Measurements from ENCODE around the gene PRKAR1B.

The PRKAR1B gene

GRCh38 chr7:601595-602340 is 125.3 kb downstream of the PRKAR1B start:
- TF ChIP-seq, protein P1, sequence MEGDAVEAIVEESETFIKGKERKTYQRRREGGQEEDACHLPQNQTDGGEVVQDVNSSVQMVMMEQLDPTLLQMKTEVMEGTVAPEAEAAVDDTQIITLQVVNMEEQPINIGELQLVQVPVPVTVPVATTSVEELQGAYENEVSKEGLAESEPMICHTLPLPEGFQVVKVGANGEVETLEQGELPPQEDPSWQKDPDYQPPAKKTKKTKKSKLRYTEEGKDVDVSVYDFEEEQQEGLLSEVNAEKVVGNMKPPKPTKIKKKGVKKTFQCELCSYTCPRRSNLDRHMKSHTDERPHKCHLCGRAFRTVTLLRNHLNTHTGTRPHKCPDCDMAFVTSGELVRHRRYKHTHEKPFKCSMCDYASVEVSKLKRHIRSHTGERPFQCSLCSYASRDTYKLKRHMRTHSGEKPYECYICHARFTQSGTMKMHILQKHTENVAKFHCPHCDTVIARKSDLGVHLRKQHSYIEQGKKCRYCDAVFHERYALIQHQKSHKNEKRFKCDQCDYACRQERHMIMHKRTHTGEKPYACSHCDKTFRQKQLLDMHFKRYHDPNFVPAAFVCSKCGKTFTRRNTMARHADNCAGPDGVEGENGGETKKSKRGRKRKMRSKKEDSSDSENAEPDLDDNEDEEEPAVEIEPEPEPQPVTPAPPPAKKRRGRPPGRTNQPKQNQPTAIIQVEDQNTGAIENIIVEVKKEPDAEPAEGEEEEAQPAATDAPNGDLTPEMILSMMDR (IDR thresholded peaks at IDR 0.05; ENCODE audit: insufficient read depth, low read depth, low read length, missing control alignments): no peak
- H3K4me3 ChIP-seq (ENCODE audit: low read length): no peak overlapping the region
- no peak for DNase-seq (ENCODE audit: low read depth)

- no peak for DNase-seq (ENCODE audit: low read depth)
- no peak overlapping the region for H3K4me3 ChIP-seq (ENCODE audit: low read length)
- TF ChIP-seq, protein P1 (IDR thresholded peaks at IDR 0.05; ENCODE audit: insufficient read depth, low read depth, low read length, missing control alignments): no peak
Measured at GRCh38 chr7:601036-601594, 126.0 kb downstream of the PRKAR1B start.

DNA sequence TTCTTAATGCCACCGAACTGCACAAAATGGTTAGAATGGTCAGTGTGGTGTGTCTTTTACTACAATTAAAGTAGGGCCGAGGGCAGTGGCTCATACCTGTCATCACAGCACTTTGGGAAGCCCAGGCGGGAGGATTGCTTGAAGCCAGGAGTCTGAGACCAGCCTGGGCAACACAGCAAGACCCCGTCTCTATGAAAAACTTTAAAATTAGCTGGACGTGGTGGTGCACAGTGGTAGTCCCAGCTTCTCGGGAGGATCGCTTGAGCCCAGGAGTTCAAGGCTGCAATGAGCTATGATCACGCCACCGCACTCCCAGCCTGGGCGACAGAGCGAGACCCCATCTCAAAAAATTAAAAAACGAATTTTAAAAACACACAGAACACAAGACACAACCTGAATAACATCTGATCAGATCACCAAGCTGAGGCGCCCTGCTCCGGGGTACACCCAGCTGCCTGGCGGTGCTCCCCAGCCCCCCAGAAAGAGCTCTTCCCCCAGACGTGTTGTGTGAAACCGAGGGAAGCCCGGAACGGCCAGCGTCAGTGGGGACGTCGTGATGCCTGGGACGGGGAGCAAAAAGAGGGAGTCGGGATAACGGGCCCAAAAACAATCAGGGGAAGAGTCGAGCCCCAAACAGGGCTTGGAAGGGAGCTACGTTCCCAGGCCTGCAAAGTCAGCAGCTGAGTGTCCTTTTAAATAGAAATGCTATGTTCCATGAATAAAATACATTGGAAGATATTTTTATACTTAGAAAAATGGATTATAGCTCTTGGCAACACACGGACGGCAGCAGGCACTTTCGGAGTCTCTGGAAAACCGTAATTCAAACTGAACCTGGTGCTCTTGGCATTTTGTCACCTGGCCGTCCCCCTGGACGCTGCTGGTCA is 126.7 kb downstream of the PRKAR1B start:
- no peak overlapping the region for H3K4me3 ChIP-seq (ENCODE audit: low read length)
- no peak for DNase-seq (ENCODE audit: low read depth)
- TF ChIP-seq, protein P1 (IDR thresholded peaks at IDR 0.05; ENCODE audit: insufficient read depth, low read depth, low read length, missing control alignments): no peak

GRCh38 chr7:598899-599298 is 128.2 kb downstream of the PRKAR1B start:
- no peak overlapping the region for H3K4me3 ChIP-seq (ENCODE audit: low read length)
- no peak for DNase-seq (ENCODE audit: low read depth)
- TF ChIP-seq, protein P1 (IDR thresholded peaks at IDR 0.05; ENCODE audit: insufficient read depth, low read depth, low read length, missing control alignments): no peak

- TF ChIP-seq, protein P1 (IDR thresholded peaks at IDR 0.05; ENCODE audit: insufficient read depth, low read depth, low read length, missing control alignments): no peak
- no peak overlapping the region for H3K4me3 ChIP-seq (ENCODE audit: low read length)
- no peak for DNase-seq (ENCODE audit: low read depth)
Measured at GRCh38 chr7:597348-598178, 129.5 kb downstream of the PRKAR1B start.

DNA sequence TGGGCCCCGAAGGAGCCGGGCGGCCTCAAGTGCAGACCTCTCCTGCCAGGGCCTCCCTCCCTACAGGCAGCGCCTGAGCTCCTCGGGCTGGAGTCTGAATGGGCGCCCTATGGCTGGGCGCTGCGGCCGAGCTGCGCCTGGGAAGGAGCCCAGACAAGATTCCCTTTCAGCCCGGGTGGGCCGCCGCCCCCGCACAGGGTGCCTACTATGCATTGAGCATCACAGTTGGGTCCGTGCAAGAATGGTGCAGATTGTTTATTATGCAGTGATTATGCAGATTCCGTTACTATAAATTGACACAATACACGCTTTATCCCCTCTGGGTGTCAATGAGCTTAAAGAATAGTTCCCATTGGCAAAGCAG is 130.3 kb downstream of the PRKAR1B start:
- DNase-seq (ENCODE audit: low read depth): no peak
- H3K4me3 ChIP-seq (ENCODE audit: low read length): no peak overlapping the region
- TF ChIP-seq, protein P1 (IDR thresholded peaks at IDR 0.05; ENCODE audit: insufficient read depth, low read depth, low read length, missing control alignments): no peak
